CD4-positive, alpha-beta T cell (primary cell): ENCODE results near the gene RAD51AP1. TPM values are rescaled to one million over a fixed set of nuclear protein-coding genes. Genes with fewer than 3 reads are reported as not detected.

Experiments used
- ATAC-seq: fragments of 200-7000 bp; cut with Tn5 transposase; one replicate; pipeline ENCODE4 v1.10.0; 2022; ENCODE audit warnings: mild to moderate bottlenecking; ENCODE audit not compliant: poor library complexity
- CTCF ChIA-PET: fragments of 350-600 bp; sonication (Branson Sonifier 250); formaldehyde crosslinking; loops from one replicate; lab custom pipeline; 2021; ENCODE audit warnings: antibody characterized with exemption, inconsistent platforms; lab: Charles Lee
- POLR2A ChIA-PET: fragments of 350-600 bp; sonication (Branson Sonifier 250); formaldehyde crosslinking; loops from one replicate; lab custom pipeline; 2021; ENCODE audit warnings: antibody characterized with exemption, inconsistent platforms; lab: Charles Lee
- DNase-seq, 14 experiments: peaks; one replicate each; pipeline ENCODE4 v3.0.0-alpha.2; 2013 to 2020; ENCODE audit warnings: mixed read lengths in 2 of 14
- H3K27ac ChIP-seq, 2 donors: one replicate each; pipeline versions ENCODE4 v1.5.1 to v1.7.0; 2013; ENCODE audit warnings: low read length in 2 of 2, low read depth in 1 of 2, mild to moderate bottlenecking in 1 of 2
- H3K27me3 ChIP-seq, 2 experiments: 1 replicate in 1 of 2; 2 replicates in 1 of 2; pipeline versions ENCODE4 v1.6.1 to v1.7.0; 2013; ENCODE audit warnings: low read length in 2 of 2, control low read depth in 1 of 2, mild to moderate bottlenecking in 1 of 2, moderate library complexity in 1 of 2; ENCODE audit not compliant: insufficient read depth in 2 of 2, control insufficient read depth in 1 of 2
- H3K36me3 ChIP-seq: one replicate; pipeline ENCODE4 v1.6.1; 2013; ENCODE audit warnings: low read length, control low read depth; ENCODE audit not compliant: insufficient read depth
- H3K4me1 ChIP-seq: one replicate; pipeline ENCODE4 v1.6.1; 2013; ENCODE audit warnings: low read length, control low read depth; ENCODE audit not compliant: insufficient read depth
- H3K4me3 ChIP-seq: one replicate; pipeline ENCODE4 v1.5.1; 2013; ENCODE audit warnings: mild to moderate bottlenecking, low read length, moderate library complexity
- H3K9me3 ChIP-seq, 2 experiments: 1 replicate in 1 of 2; 2 replicates in 1 of 2; pipeline versions ENCODE4 v1.6.1 to v1.7.0; 2013; ENCODE audit warnings: low read length in 2 of 2, mild to moderate bottlenecking in 2 of 2, control low read depth in 1 of 2, moderate library complexity in 1 of 2; ENCODE audit not compliant: control insufficient read depth in 1 of 2, insufficient read depth in 1 of 2
- H3K27ac Mint-ChIP-seq: one replicate; pipeline ENCODE4 v1.8.0; 2020; ENCODE audit warnings: mixed read lengths
- H3K27me3 Mint-ChIP-seq: one replicate; pipeline ENCODE4 v1.8.0; 2021; ENCODE audit warnings: mixed read lengths
- H3K36me3 Mint-ChIP-seq: one replicate; pipeline ENCODE4 v1.8.0; 2021; ENCODE audit warnings: low read depth, mixed read lengths
- H3K4me1 Mint-ChIP-seq: one replicate; pipeline ENCODE4 v1.8.0; 2021; ENCODE audit warnings: low read depth, mixed read lengths
- H3K4me3 Mint-ChIP-seq: one replicate; pipeline ENCODE4 v1.8.0; 2020; ENCODE audit warnings: mild to moderate bottlenecking, mixed read lengths
- H3K9me3 Mint-ChIP-seq: one replicate; pipeline ENCODE4 v1.8.0; 2020; ENCODE audit warnings: mixed read lengths
- intact Hi-C, 2 experiments: fragments of 100-400 bp; cut with DNase I in 1 of 2; cut with micrococcal nuclease in 1 of 2; formaldehyde crosslinking; loops; one replicate each; pipeline versions ENCODE4 v1.15.1 to v1.9.0; 2023 to 2025; cut with DNase I, micrococcal nuclease
- total RNA-seq, 174 experiments: library from RNA in 2 of 174; stranded (reverse) in 2 of 174; gene quantifications; one replicate each; pipeline ENCODE4 v1.2.3 and lab custom pipeline; 2021 to 2026
- TF ChIP-seq, protein P1 (sequence below): fragments of 200-600 bp; IDR thresholded peaks from one replicate; pipeline ENCODE4 v1.8.0; 2022; ENCODE audit warnings: antibody characterized with exemption, mild to moderate bottlenecking

RAD51AP1 gene
- total RNA-seq, 2 experiments from 2014 or later = 0.45 to 0.93 TPM

DNA sequence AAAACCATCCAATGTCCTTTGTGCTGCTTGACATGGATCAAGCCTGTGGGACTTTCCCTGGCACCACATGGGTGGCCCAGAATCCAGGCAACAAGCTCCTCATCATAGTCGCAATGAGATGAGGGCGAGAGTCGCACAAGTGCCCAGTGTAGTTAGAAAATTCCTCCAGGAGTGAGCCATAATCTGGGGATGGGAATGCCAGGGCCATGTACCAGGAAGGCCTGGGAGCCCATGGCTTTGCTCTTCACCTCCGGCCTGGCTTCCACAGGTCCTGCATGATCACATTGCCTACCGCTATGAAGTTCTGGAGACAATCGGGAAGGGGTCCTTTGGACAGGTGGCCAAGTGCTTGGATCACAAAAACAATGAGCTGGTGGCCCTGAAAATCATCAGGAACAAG, 57.2 kb downstream of the RAD51AP1 start:
- DNase-seq = no peak
- Histone ChIP-seq H3K27me3 (no peaks in the 10 kb centered on the region), H3K4me1 (no peaks in the 10 kb centered on the region), H3K36me3 (no peaks in the 10 kb centered on the region), H3K27ac (no peak overlapping the region), H3K9me3 (no peaks in the 10 kb centered on the region), H3K4me3 (no peak overlapping the region)
- POLR2A ChIA-PET = no interaction called here
- no peaks in the 10 kb centered on the region for H3K9me3 Mint-ChIP-seq
- H3K4me3 Mint-ChIP-seq = no peak overlapping the region
- CTCF ChIA-PET = interaction anchor here (2.5 kb wide), 1 partner anchor 8 kb away, joined by 10 read pairs; no protein-coding TSS in a partner anchor
- H3K27ac Mint-ChIP-seq = no peak overlapping the region
- H3K4me1 Mint-ChIP-seq = no peaks in the 10 kb centered on the region
- no peak for ATAC-seq
- intact Hi-C loops = no loop called here
- no peaks in the 10 kb centered on the region for H3K36me3 Mint-ChIP-seq
- H3K27me3 Mint-ChIP-seq = peaks cover 5% of the 10 kb centered on the region
- TF ChIP-seq, protein P1, sequence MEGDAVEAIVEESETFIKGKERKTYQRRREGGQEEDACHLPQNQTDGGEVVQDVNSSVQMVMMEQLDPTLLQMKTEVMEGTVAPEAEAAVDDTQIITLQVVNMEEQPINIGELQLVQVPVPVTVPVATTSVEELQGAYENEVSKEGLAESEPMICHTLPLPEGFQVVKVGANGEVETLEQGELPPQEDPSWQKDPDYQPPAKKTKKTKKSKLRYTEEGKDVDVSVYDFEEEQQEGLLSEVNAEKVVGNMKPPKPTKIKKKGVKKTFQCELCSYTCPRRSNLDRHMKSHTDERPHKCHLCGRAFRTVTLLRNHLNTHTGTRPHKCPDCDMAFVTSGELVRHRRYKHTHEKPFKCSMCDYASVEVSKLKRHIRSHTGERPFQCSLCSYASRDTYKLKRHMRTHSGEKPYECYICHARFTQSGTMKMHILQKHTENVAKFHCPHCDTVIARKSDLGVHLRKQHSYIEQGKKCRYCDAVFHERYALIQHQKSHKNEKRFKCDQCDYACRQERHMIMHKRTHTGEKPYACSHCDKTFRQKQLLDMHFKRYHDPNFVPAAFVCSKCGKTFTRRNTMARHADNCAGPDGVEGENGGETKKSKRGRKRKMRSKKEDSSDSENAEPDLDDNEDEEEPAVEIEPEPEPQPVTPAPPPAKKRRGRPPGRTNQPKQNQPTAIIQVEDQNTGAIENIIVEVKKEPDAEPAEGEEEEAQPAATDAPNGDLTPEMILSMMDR = no peak

DNA sequence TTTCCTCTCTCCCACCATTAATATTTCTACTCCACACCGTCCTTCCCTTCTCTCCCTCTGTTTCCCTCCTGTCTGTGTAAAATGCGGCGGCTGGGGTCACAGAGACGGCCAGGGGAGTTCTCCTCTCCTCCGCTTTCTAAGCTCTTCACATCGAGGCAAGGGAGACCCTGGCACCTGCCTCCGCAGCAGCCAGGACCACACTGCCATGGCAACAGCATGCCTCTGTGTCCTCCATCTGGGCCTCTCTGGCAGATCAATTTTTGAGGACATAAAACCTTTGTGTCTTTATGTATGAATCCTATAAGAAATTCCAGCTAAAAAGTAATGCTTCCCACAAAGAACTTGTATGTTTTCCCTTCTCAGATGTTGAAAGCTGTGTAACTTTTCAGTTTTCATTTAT, 64.7 kb downstream of the RAD51AP1 start:
- Histone ChIP-seq H3K9me3 (no peaks in the 10 kb centered on the region), H3K4me3 (no peak overlapping the region), H3K27ac (no peak overlapping the region), H3K36me3 (peaks cover 3% of the 10 kb centered on the region), H3K27me3 (no peaks in the 10 kb centered on the region), H3K4me1 (peaks cover 4% of the 10 kb centered on the region)
- Mint-ChIP-seq H3K27ac (no peak overlapping the region), H3K27me3 (peaks cover 7% of the 10 kb centered on the region), H3K9me3 (no peaks in the 10 kb centered on the region), H3K4me1 (peaks cover 31% of the 10 kb centered on the region), H3K4me3 (peak overlapping the region; percentile 2), H3K36me3 (peaks cover 15% of the 10 kb centered on the region)
- TF ChIP-seq, protein P1 = no peak
- ChIA-PET POLR2A (no interaction called here), CTCF (interaction anchor here (1.5 to 2.6 kb wide), 2 partner anchors 40 to 44 kb away, joined by 5 to 27 read pairs; partner anchors contain the start of genes AKAP3 and NDUFA9)
- DNase-seq (no peak), ATAC-seq (no peak)
- intact Hi-C loops = no loop called here

DNA sequence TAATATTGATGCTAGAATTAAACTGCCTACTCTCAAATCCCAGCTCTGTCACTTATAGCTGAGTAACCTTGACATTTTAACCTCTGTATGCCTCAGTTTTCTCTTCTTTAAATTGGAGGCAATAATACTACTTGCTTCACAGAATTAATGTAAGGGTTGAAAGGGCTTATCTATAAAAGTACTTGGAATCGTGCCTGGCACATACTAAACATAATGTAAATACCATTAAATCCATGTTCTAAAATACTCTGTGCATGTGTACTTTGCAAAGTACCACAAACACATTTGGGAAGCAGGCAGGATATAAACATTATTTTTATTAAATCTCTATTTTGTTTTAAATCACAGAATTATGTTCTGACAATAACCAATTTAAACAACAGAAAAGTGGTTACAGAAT, 65.3 kb downstream of the RAD51AP1 start:
- no peak overlapping the region for H3K27ac ChIP-seq
- ATAC-seq = no peak
- ChIA-PET CTCF (interaction anchor here (1.0 to 2.6 kb wide), 11 partner anchors 9 to 66 kb away, joined by 3 to 27 read pairs (median 5); partner anchors contain the start of genes AKAP3, NDUFA9 and RAD51AP1), POLR2A (interaction anchor here (2.2 kb wide), 1 partner anchor 45 kb away, joined by 12 read pairs; the partner anchor contains the start of genes AKAP3 and NDUFA9)
- TF ChIP-seq, protein P1 = no peak
- Mint-ChIP-seq H3K36me3 (peaks cover 16% of the 10 kb centered on the region), H3K27ac (no peak overlapping the region), H3K4me1 (peaks cover 35% of the 10 kb centered on the region), H3K9me3 (no peaks in the 10 kb centered on the region), H3K27me3 (peaks cover 7% of the 10 kb centered on the region), H3K4me3 (no peak overlapping the region)
- H3K36me3 ChIP-seq = peaks cover 3% of the 10 kb centered on the region
- intact Hi-C loops = loop anchor here in 1 of 2 experiments (1.0 kb wide), 2 partner anchors 45 to 154 kb away; partner anchors contain the start of genes AKAP3 and NDUFA9
- H3K4me3 ChIP-seq = no peak overlapping the region
- H3K9me3 ChIP-seq = no peaks in the 10 kb centered on the region
- peaks cover 4% of the 10 kb centered on the region for H3K4me1 ChIP-seq
- no peaks in the 10 kb centered on the region for H3K27me3 ChIP-seq
- DNase-seq = no peak
